ENCODE results near the gene OSGEP. TPM values are rescaled to one million over a fixed set of nuclear protein-coding genes. Genes with fewer than 3 reads are reported as not detected.
A peak's percentile ranks its signal among the peaks of the same experiment; 100 is the strongest.

Gene OSGEP
- total and polyA plus RNA-seq, 2 of the 13 experiments (the other 11 are each of a cell fraction or from before 2014, with no cell fraction given), result 39.7 to 41.1 TPM

DNA sequence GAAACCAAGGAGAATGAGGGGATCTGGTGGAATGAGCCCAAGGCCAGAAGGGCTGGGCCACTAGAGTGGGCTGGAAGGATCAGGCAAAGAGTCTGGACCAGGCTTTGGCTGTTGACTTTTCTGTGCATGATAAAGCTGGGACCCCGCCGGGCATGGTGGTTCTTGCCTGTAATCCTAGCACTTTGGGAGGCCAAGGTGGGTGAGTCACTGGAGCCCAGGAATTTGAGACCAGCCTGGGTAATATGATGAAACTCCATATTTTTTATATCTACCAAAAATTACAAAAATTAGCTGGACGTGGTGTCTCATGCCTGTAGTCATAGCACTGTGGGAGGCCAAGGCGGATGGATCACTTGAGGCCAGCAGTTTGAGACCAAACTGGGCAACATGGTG, 18.3 kb downstream of the OSGEP start:
- CTCF ChIA-PET (ENCODE audit: low intra/inter-chr PET ratio, low total read pairs), result no interaction called here
- POLR2A ChIA-PET, result interaction anchor here (1.2 kb wide), 1 partner anchor 21 kb away, joined by 3 read pairs; no protein-coding TSS in a partner anchor
- WGBS (ENCODE audit: low lambda C conversion rate), result 33% methylated on average over 4 of the region's 4 CpGs
- Histone ChIP-seq H4K20me1 (ENCODE audit: insufficient read depth, low read length) (no peaks in the 10 kb centered on the region), H3K79me2 (ENCODE audit: insufficient read depth, low read length) (no peaks in the 10 kb centered on the region), H3K4me3 (replicated peaks in 1 of 3; ENCODE audit: insufficient read depth in 1 of 3, low read depth in 2 of 3, low read length in 3 of 3) (no peak overlapping the region), H3K27me3 (ENCODE audit: control insufficient read depth in 1 of 2, insufficient read depth in 2 of 2, low read length in 2 of 2) (peaks cover 1 to 9% of the 10 kb centered on the region in 2 experiments; a peak in 3 of 5 replicates), H3K4me1 (ENCODE audit: insufficient read depth, low read length) (peaks cover 8% of the 10 kb centered on the region; the same call in 1 of the 2 replicates), H3K27ac (ENCODE audit: extremely low read length, insufficient read depth, low read length) (no peak overlapping the region), H2AFZ (ENCODE audit: low read length) (no peak overlapping the region), H3K9me3 (ENCODE audit: low read length) (no peaks in the 10 kb centered on the region), H3K4me2 (ENCODE audit: low read depth, low read length) (no peak overlapping the region), H3K36me3 (replicated peaks in 1 of 2; ENCODE audit: control insufficient read depth in 1 of 2, insufficient read depth in 2 of 2, low read length in 2 of 2) (no peaks in the 10 kb centered on the region), H3K9ac (ENCODE audit: insufficient read depth, low read depth, low read length) (no peak overlapping the region)
- no TSS peak for BruUV-seq (replicated peaks)
- no peak for FAIRE-seq
- in situ Hi-C loops (cut with HindIII; ENCODE audit: extremely low pct_ligation_motif_present, low pct_unique_long_range_greater_than_20kb) (no loop called here), intact Hi-C loops (cut with micrococcal nuclease; ENCODE audit: unreplicated experiment) (no loop called here)
- DNase-seq (ENCODE audit: low spot score), result no peak
- TF ChIP-seq ZNF318 (CRISPR knock-in tag; IDR thresholded peaks at IDR 0.05) (no peak), MAFK (conservative IDR thresholded peaks at IDR 0.05 in 1 of 2, IDR thresholded peaks at IDR 0.05 in 1 of 2; ENCODE audit: low read length in 2 of 2) (0 out of 4 replicates have a peak, but pooled peaks of 1 of the 2 experiments have one; percentile 1)
- no peak for ATAC-seq
